Measurements from ENCODE around the gene GPC6.

Gene GPC6

GRCh38 chr13:94268661-94269060, 1042.1 kb downstream of the GPC6 start:
- Histone ChIP-seq H3K27me3 (ENCODE audit: insufficient read depth, low read length) (no peaks in the 10 kb centered on the region), H4K20me1 (ENCODE audit: insufficient read depth, low read length) (no peaks in the 10 kb centered on the region), H3K36me3 (ENCODE audit: insufficient read depth, low read length) (no peaks in the 10 kb centered on the region), H3K4me3 (ENCODE audit: low read depth, low read length, poor library complexity, severe bottlenecking) (no peak overlapping the region), H3K4me1 (ENCODE audit: insufficient read depth, low read length, severe bottlenecking) (no peaks in the 10 kb centered on the region), H3K9ac (ENCODE audit: low read length) (no peak overlapping the region), H3K79me2 (ENCODE audit: insufficient read depth, low read length) (no peaks in the 10 kb centered on the region), H3F3A (ENCODE audit: insufficient read depth, low read length) (no peaks in the 10 kb centered on the region), H3K4me2 (ENCODE audit: low read length) (no peak overlapping the region), H3K27ac (ENCODE audit: low read depth, low read length, poor library complexity, severe bottlenecking) (no peak overlapping the region), H2AFZ (ENCODE audit: low read length) (no peak overlapping the region), H3K9me3 (ENCODE audit: low read length) (no peaks in the 10 kb centered on the region), H3K9me2 (ENCODE audit: low read depth, low read length) (no peaks in the 10 kb centered on the region)
- no peak for TF ChIP-seq EZH2 (IDR thresholded peaks at IDR 0.05; ENCODE audit: borderline replicate concordance, low read length)
- TF ChIP-seq CTCF (IDR thresholded peaks at IDR 0.05; ENCODE audit: low read length): no peak

- no peak overlapping the region for H3K4me2 ChIP-seq (ENCODE audit: low read length)
- no peaks in the 10 kb centered on the region for H4K20me1 ChIP-seq (ENCODE audit: insufficient read depth, low read length)
- no peaks in the 10 kb centered on the region for H3K27me3 ChIP-seq (ENCODE audit: insufficient read depth, low read length)
- no peak for TF ChIP-seq CTCF (IDR thresholded peaks at IDR 0.05; ENCODE audit: low read length)
- no peak for TF ChIP-seq EZH2 (IDR thresholded peaks at IDR 0.05; ENCODE audit: borderline replicate concordance, low read length)
- no peak overlapping the region for H3K4me3 ChIP-seq (ENCODE audit: low read depth, low read length, poor library complexity, severe bottlenecking)
- H3K79me2 ChIP-seq (ENCODE audit: insufficient read depth, low read length): no peaks in the 10 kb centered on the region
- no peaks in the 10 kb centered on the region for H3K9me2 ChIP-seq (ENCODE audit: low read depth, low read length)
- H3K9ac ChIP-seq (ENCODE audit: low read length): no peak overlapping the region
- no peaks in the 10 kb centered on the region for H3K9me3 ChIP-seq (ENCODE audit: low read length)
- H2AFZ ChIP-seq (ENCODE audit: low read length): no peak overlapping the region
- H3F3A ChIP-seq (ENCODE audit: insufficient read depth, low read length): no peaks in the 10 kb centered on the region
- H3K36me3 ChIP-seq (ENCODE audit: insufficient read depth, low read length): no peaks in the 10 kb centered on the region
- H3K27ac ChIP-seq (ENCODE audit: low read depth, low read length, poor library complexity, severe bottlenecking): no peak overlapping the region
- no peaks in the 10 kb centered on the region for H3K4me1 ChIP-seq (ENCODE audit: insufficient read depth, low read length, severe bottlenecking)
These were observed 1043.0 kb downstream of the GPC6 start for GRCh38 chr13:94269557-94269956.

GRCh38 chr13:94270556-94270955, 1043.9 kb downstream of the GPC6 start:
- Histone ChIP-seq H3K27me3 (ENCODE audit: insufficient read depth, low read length) (no peaks in the 10 kb centered on the region), H3K9ac (ENCODE audit: low read length) (no peak overlapping the region), H3K4me2 (ENCODE audit: low read length) (no peak overlapping the region), H3K9me3 (ENCODE audit: low read length) (no peaks in the 10 kb centered on the region), H3K36me3 (ENCODE audit: insufficient read depth, low read length) (no peaks in the 10 kb centered on the region), H3F3A (ENCODE audit: insufficient read depth, low read length) (no peaks in the 10 kb centered on the region), H2AFZ (ENCODE audit: low read length) (no peak overlapping the region), H4K20me1 (ENCODE audit: insufficient read depth, low read length) (no peaks in the 10 kb centered on the region), H3K79me2 (ENCODE audit: insufficient read depth, low read length) (no peaks in the 10 kb centered on the region), H3K4me1 (ENCODE audit: insufficient read depth, low read length, severe bottlenecking) (no peaks in the 10 kb centered on the region), H3K27ac (ENCODE audit: low read depth, low read length, poor library complexity, severe bottlenecking) (no peak overlapping the region), H3K4me3 (ENCODE audit: low read depth, low read length, poor library complexity, severe bottlenecking) (no peak overlapping the region), H3K9me2 (ENCODE audit: low read depth, low read length) (no peaks in the 10 kb centered on the region)
- TF ChIP-seq EZH2 (IDR thresholded peaks at IDR 0.05; ENCODE audit: borderline replicate concordance, low read length) (no peak), CTCF (IDR thresholded peaks at IDR 0.05; ENCODE audit: low read length) (no peak)

Data from OCI-LY1 (cell line).